Type B pancreatic cell (in vitro differentiated cells): ENCODE data around the gene BBS7. TPM values are rescaled to one million over a fixed set of nuclear protein-coding genes. Genes with fewer than 3 reads are reported as not detected.

Source experiments
- DNase-seq: peaks from one replicate; pipeline ENCODE4 v3.0.0; 2021; ENCODE audit warnings: mixed read lengths; ENCODE audit not compliant: unreplicated experiment; ENCODE audit errors: extremely low spot score
- H3K27ac Mint-ChIP-seq: 2 replicates; pipeline ENCODE4 v1.8.0; 2021; ENCODE audit warnings: mild to moderate bottlenecking, mixed read lengths
- H3K27me3 Mint-ChIP-seq: 2 replicates; pipeline ENCODE4 v1.8.0; 2021; ENCODE audit warnings: mixed read lengths
- H3K36me3 Mint-ChIP-seq: 2 replicates; pipeline ENCODE4 v1.8.0; 2021; ENCODE audit warnings: mixed read lengths
- H3K4me1 Mint-ChIP-seq: one replicate; pipeline ENCODE4 v1.8.0; 2021; ENCODE audit warnings: mixed read lengths; ENCODE audit not compliant: unreplicated experiment
- H3K4me3 Mint-ChIP-seq: 2 replicates; pipeline ENCODE4 v1.8.0; 2021; ENCODE audit warnings: mild to moderate bottlenecking, mixed read lengths
- H3K9me3 Mint-ChIP-seq: 2 replicates; pipeline ENCODE4 v1.8.0; 2021; ENCODE audit warnings: mixed read lengths
- CTCF ChIP-seq: fragments of 200-600 bp; sonication (generic); conservative IDR thresholded peaks from 2 replicates; pipeline ENCODE4 v1.5.0; 2021; ENCODE audit warnings: antibody characterized with exemption, mild to moderate bottlenecking
- total RNA-seq: library from RNA; stranded (reverse); gene quantifications from 2 replicates; pipeline ENCODE4 v1.2.1, GENCODE V29; 2021; ENCODE audit warnings: low replicate concordance

BBS7 gene
- total RNA-seq, 1 donor from 2014 or later, result 26.0 TPM

GRCh38 chr4:121851354-121851753 lies 18.9 kb downstream of the BBS7 start:
- Mint-ChIP-seq H3K27ac (no peak overlapping the region), H3K9me3 (no peaks in the 10 kb centered on the region), H3K4me1 (no peaks in the 10 kb centered on the region), H3K27me3 (no peaks in the 10 kb centered on the region), H3K36me3 (peaks cover 3% of the 10 kb centered on the region), H3K4me3 (no peak overlapping the region)
- DNase-seq, result no peak
- no peak for TF ChIP-seq CTCF

DNA sequence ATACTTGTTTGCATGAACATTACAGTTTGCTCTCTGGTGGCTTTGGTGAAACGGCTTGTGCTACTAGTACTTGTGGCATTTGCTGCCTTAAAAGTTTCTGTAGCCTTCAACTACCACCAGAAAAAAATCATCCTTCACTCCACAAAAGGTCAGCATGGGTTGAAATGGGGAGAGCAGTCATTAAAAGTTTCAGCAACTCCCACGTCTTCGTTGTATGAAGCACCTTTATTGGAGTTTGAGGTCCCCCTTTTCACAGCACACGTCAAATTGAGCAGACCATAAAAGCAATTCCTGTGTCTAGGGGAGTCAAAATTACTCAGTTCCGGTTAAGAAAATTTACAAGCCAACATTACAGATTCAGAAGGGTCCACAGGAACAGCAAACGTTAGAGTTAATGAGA lies 23.6 kb downstream of the BBS7 start:
- TF ChIP-seq CTCF, result no peak
- no peak for DNase-seq
- H3K4me1 Mint-ChIP-seq, result no peaks in the 10 kb centered on the region
- H3K27me3 Mint-ChIP-seq, result no peaks in the 10 kb centered on the region
- H3K4me3 Mint-ChIP-seq, result no peak overlapping the region
- peaks cover 10% of the 10 kb centered on the region for H3K36me3 Mint-ChIP-seq
- no peak overlapping the region for H3K27ac Mint-ChIP-seq
- H3K9me3 Mint-ChIP-seq, result no peaks in the 10 kb centered on the region

- no peak for DNase-seq
- TF ChIP-seq CTCF, result no peak
- Mint-ChIP-seq H3K9me3 (no peaks in the 10 kb centered on the region), H3K4me3 (no peak overlapping the region), H3K4me1 (no peaks in the 10 kb centered on the region), H3K27me3 (no peaks in the 10 kb centered on the region), H3K27ac (no peak overlapping the region), H3K36me3 (peaks cover 15% of the 10 kb centered on the region)
These were observed 27.4 kb downstream of the BBS7 start for GRCh38 chr4:121842862-121843261.

GRCh38 chr4:121838136-121838535 lies 32.1 kb downstream of the BBS7 start:
- TF ChIP-seq CTCF, result no peak
- no peaks in the 10 kb centered on the region for H3K9me3 Mint-ChIP-seq

GRCh38 chr4:121829511-121829910 lies 40.8 kb downstream of the BBS7 start:
- Mint-ChIP-seq H3K4me1 (no peaks in the 10 kb centered on the region), H3K4me3 (no peak overlapping the region), H3K36me3 (no peaks in the 10 kb centered on the region), H3K27me3 (no peaks in the 10 kb centered on the region), H3K9me3 (no peaks in the 10 kb centered on the region), H3K27ac (no peak overlapping the region)
- no peak for TF ChIP-seq CTCF
- no peak for DNase-seq

More at GRCh38 chr4:121838136-121838535, 32.1 kb downstream of the BBS7 start:
- no peak overlapping the region for H3K27ac Mint-ChIP-seq
- peaks cover 14% of the 10 kb centered on the region for H3K36me3 Mint-ChIP-seq
- no peak overlapping the region for H3K4me3 Mint-ChIP-seq
- DNase-seq, result no peak
- no peaks in the 10 kb centered on the region for H3K27me3 Mint-ChIP-seq
- no peaks in the 10 kb centered on the region for H3K4me1 Mint-ChIP-seq

DNA sequence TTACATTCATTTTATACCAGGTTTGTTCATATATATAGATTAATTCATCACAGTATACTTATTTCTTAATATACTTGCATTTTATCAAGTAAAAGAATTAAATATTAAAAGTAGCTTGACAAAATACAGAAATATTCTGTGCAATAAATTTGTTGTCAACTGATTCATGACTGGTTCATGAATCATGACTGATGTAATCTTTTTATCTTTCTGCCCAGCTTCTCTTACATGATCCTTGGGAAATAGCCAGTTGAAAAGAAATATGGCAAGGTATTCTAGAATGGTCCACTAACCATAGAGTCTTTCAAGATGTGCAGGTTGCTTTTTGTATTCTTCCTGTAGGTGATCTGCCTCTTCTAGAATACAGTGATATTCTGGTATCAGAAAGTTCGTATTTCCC lies 42.4 kb downstream of the BBS7 start:
- peaks cover 8% of the 10 kb centered on the region for H3K4me1 Mint-ChIP-seq
- H3K27ac Mint-ChIP-seq, result no peak overlapping the region
- no peak for TF ChIP-seq CTCF
- no peak for DNase-seq
- H3K4me3 Mint-ChIP-seq, result no peak overlapping the region
- no peaks in the 10 kb centered on the region for H3K36me3 Mint-ChIP-seq
- no peaks in the 10 kb centered on the region for H3K9me3 Mint-ChIP-seq
- no peaks in the 10 kb centered on the region for H3K27me3 Mint-ChIP-seq
